Measurements from ENCODE around the gene HAPLN1. TPM values are rescaled to one million over a fixed set of nuclear protein-coding genes. Genes with fewer than 3 reads are reported as not detected.
"Not testable (repeated sequence)": the region's sequence is repeated elsewhere in the genome, so short reads cannot be mapped to it uniquely, and the experiment has no call there.

Gene HAPLN1
- total RNA-seq, 8 experiments from 2014 or later, result 0.04 to 10.5 (median 2.6) TPM; not detected in 2

GRCh38 chr5:83735058-83735457 lies 14.4 kb upstream of the HAPLN1 start:
- in situ Hi-C loops (cut with MboI; ENCODE audit: low pct_unique_long_range_greater_than_20kb in 2 of 9, low sequenced_read_pairs in 9 of 9, unreplicated experiment in 9 of 9), result loop anchor here in 1 of 9 experiments (25.0 kb wide), 1 partner anchor 177 kb away; no protein-coding TSS in a partner anchor
- not testable (repeated sequence) for H3K27ac ChIP-seq; ATAC-seq (replicated peaks in 6 of 8); H3K4me3 ChIP-seq; H3K4me1 ChIP-seq (replicated peaks in 1 of 2)

GRCh38 chr5:83731638-83732037 lies 11.0 kb upstream of the HAPLN1 start:
- 0 to 100% (median 51%) methylated on average over 1 to 2 of the region's 2 CpGs for WGBS, 10 experiments
- in situ Hi-C loops (cut with MboI; ENCODE audit: low pct_unique_long_range_greater_than_20kb in 2 of 9, low sequenced_read_pairs in 9 of 9, unreplicated experiment in 9 of 9), result loop anchor here in 1 of 9 experiments (25.0 kb wide), 1 partner anchor 181 kb away; no protein-coding TSS in a partner anchor
- no peaks in the 10 kb centered on the region for H3K4me1 ChIP-seq (replicated peaks in 1 of 2)
- H3K4me3 ChIP-seq, result no peak overlapping the region
- no peak for ATAC-seq (replicated peaks in 6 of 8)
- H3K27ac ChIP-seq, result no peak overlapping the region

DNA sequence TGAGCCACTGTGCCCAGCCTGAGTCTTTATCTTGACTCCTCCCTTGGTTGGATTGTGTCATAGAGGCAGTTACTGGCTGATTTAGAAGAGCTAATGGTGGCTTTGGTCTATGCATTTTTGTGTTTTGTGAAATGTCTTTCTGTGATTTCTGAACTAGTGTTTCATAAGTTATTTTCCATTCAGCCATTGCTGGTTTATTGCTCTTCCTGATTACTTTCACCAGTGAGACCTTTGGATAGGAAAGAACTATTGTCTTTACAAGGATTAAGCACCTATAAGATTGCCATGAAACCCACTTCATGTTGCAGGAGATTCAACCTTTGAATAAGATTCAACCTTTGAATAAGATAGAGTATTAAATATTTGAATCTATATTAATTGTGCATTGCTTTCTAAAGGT lies 8.7 kb upstream of the HAPLN1 start:
- in situ Hi-C loops (cut with MboI; ENCODE audit: low pct_unique_long_range_greater_than_20kb in 2 of 9, low sequenced_read_pairs in 9 of 9, unreplicated experiment in 9 of 9), result loop anchor here in 1 of 9 experiments (25.0 kb wide), 1 partner anchor 183 kb away; no protein-coding TSS in a partner anchor
- H3K4me3 ChIP-seq, result no peak overlapping the region
- H3K27ac ChIP-seq, result no peak overlapping the region
- no peak for ATAC-seq (replicated peaks in 6 of 8)
- H3K4me1 ChIP-seq (replicated peaks in 1 of 2), result peaks cover 4 to 5% of the 10 kb centered on the region in 2 donors

GRCh38 chr5:83726912-83727311 lies 6.3 kb upstream of the HAPLN1 start:
- in situ Hi-C loops (cut with MboI; ENCODE audit: low pct_unique_long_range_greater_than_20kb in 2 of 9, low sequenced_read_pairs in 9 of 9, unreplicated experiment in 9 of 9), result loop anchor here in 1 of 9 experiments (25.0 kb wide), 1 partner anchor 185 kb away; no protein-coding TSS in a partner anchor
- 13 to 100% (median 60%) methylated on average over 1 to 2 of the region's 2 CpGs; no CpG with 5 or more reads in 1 of the 10 experiments for WGBS, 10 experiments
- no peak for ATAC-seq (replicated peaks in 6 of 8)
- Histone ChIP-seq H3K4me3 (no peak overlapping the region), H3K27ac (no peak overlapping the region), H3K4me1 (replicated peaks in 1 of 2) (peaks cover 4 to 15% of the 10 kb centered on the region in 2 donors)

- peak in 2 of 8 experiments; percentile 18 to 24 for ATAC-seq (replicated peaks in 6 of 8)
- H3K27ac ChIP-seq, result no peak overlapping the region
- in situ Hi-C loops (cut with MboI; ENCODE audit: low pct_unique_long_range_greater_than_20kb in 2 of 9, low sequenced_read_pairs in 9 of 9, unreplicated experiment in 9 of 9), result loop anchor here in 1 of 9 experiments (25.0 kb wide), 2 partner anchors 187 to 537 kb away; no protein-coding TSS in a partner anchor
Observed at GRCh38 chr5:83724935-83725334, 4.3 kb upstream of the HAPLN1 start.

DNA sequence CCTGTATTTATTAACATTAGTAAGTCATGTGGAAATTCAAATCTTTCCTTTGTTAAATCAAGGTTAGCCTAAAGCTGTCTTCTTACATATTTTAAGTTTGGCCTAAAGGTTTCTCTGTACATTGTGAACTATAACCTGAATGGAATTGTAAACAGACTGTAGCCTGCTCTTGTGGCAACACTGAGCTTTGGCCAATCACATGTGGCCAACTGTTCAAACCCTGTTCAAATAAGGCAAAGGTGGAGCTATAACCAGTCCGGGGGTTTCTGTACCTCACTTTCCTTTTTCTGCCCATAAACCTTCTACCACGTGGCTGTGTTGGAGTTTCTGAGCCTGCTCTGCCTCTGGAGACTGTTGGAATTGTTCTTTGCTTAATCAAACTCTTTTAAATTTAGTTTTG lies 3.3 kb upstream of the HAPLN1 start:
- peaks cover 4 to 15% of the 10 kb centered on the region in 2 donors for H3K4me1 ChIP-seq (replicated peaks in 1 of 2)
- H3K4me3 ChIP-seq, result no peak overlapping the region
- 30 to 88% (median 73%) methylated on average over 1 to 2 of the region's 2 CpGs; no CpG with 5 or more reads in 2 of the 10 experiments for WGBS, 10 experiments
- ATAC-seq (replicated peaks in 6 of 8), result no peak
- in situ Hi-C loops (cut with MboI; ENCODE audit: low pct_unique_long_range_greater_than_20kb in 2 of 9, low sequenced_read_pairs in 9 of 9, unreplicated experiment in 9 of 9), result loop anchor here in 1 of 9 experiments (25.0 kb wide), 1 partner anchor 538 kb away; no protein-coding TSS in a partner anchor
- H3K27ac ChIP-seq, result no peak overlapping the region

More at GRCh38 chr5:83724935-83725334, 4.3 kb upstream of the HAPLN1 start:
- Histone ChIP-seq H3K4me1 (replicated peaks in 1 of 2) (peaks cover 4 to 15% of the 10 kb centered on the region in 2 donors), H3K4me3 (no peak overlapping the region)
- 0 to 88% (median 38%) methylated on average over 1 to 2 of the region's 2 CpGs; no CpG with 5 or more reads in 2 of the 10 experiments for WGBS, 10 experiments

DNA sequence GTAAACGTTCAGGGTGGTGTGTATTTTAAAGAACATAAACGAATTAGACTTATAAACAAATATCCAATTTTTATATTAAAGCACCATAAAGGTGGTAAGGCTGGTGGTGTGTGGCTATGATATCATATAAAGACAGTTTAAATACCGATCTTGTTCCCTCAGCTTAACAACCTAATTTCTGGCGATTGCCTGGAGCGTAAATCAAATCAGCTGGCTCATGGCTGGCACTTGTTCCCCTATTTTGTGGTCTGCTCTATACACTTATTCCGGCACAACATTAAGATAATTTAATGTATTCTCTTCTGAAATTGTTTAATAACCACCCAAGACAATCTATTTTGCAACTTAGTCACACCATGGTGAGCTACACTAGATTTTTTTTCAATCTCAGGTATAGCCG lies 2.4 kb upstream of the HAPLN1 start:
- ATAC-seq (replicated peaks in 6 of 8), result no peak
- Histone ChIP-seq H3K4me1 (replicated peaks in 1 of 2) (peaks cover 4 to 15% of the 10 kb centered on the region in 2 donors), H3K27ac (no peak overlapping the region), H3K4me3 (no peak overlapping the region)
- 17 to 81% (median 64%) methylated on average over 2 to 7 of the region's 7 CpGs for WGBS, 10 experiments
- in situ Hi-C loops (cut with MboI; ENCODE audit: low pct_unique_long_range_greater_than_20kb in 2 of 9, low sequenced_read_pairs in 9 of 9, unreplicated experiment in 9 of 9), result loop anchor here in 1 of 9 experiments (25.0 kb wide), 1 partner anchor 539 kb away; no protein-coding TSS in a partner anchor

- peak overlapping the region in 1 of 2 donors; percentile 37 for H3K27ac ChIP-seq
- peaks cover 4 to 15% of the 10 kb centered on the region in 2 donors for H3K4me1 ChIP-seq (replicated peaks in 1 of 2)
- H3K4me3 ChIP-seq, result peak overlapping the region; percentile 43 to 60 (median 51)
- in situ Hi-C loops (cut with MboI; ENCODE audit: low pct_unique_long_range_greater_than_20kb in 2 of 9, low sequenced_read_pairs in 9 of 9, unreplicated experiment in 9 of 9), result loop anchor here in 1 of 9 experiments (25.0 kb wide), 1 partner anchor 540 kb away; no protein-coding TSS in a partner anchor
- ATAC-seq (replicated peaks in 6 of 8), result peak; percentile 87 to 95 (median 92)
- WGBS, 10 experiments, result 2 to 75% (median 15%) methylated on average over 1 to 20 of the region's 72 CpGs; no CpG with 5 or more reads in 2 of the 10 experiments
Observed at GRCh38 chr5:83721953-83722901, 1.6 kb upstream of the HAPLN1 start.

- Histone ChIP-seq H3K27ac (no peak overlapping the region), H3K4me1 (replicated peaks in 1 of 2) (peaks cover 0 to 9% of the 10 kb centered on the region in 2 donors), H3K4me3 (no peak overlapping the region)
- in situ Hi-C loops (cut with MboI; ENCODE audit: low pct_unique_long_range_greater_than_20kb in 2 of 9, low sequenced_read_pairs in 9 of 9, unreplicated experiment in 9 of 9), result loop anchor here in 1 of 9 experiments (25.0 kb wide), 1 partner anchor 543 kb away; no protein-coding TSS in a partner anchor
- ATAC-seq (replicated peaks in 6 of 8), result no peak
- WGBS, 10 experiments, result 25 to 100% (median 57%) methylated on average over 1 to 2 of the region's 2 CpGs; no CpG with 5 or more reads in 1 of the 10 experiments
Observed at GRCh38 chr5:83718936-83719495, 1.6 kb downstream of the HAPLN1 start.

GRCh38 chr5:83718195-83718825 lies 2.3 kb downstream of the HAPLN1 start:
- WGBS, 10 experiments, result 0 to 25% (median 4%) methylated on average over 1 to 6 of the region's 6 CpGs
- Histone ChIP-seq H3K27ac (no peak overlapping the region), H3K4me3 (no peak overlapping the region), H3K4me1 (replicated peaks in 1 of 2) (peaks cover 0 to 9% of the 10 kb centered on the region in 2 donors)
- ATAC-seq (replicated peaks in 6 of 8), result peak; percentile 22 to 44 (median 37)
- in situ Hi-C loops (cut with MboI; ENCODE audit: low pct_unique_long_range_greater_than_20kb in 2 of 9, low sequenced_read_pairs in 9 of 9, unreplicated experiment in 9 of 9), result loop anchor here in 1 of 9 experiments (25.0 kb wide), 1 partner anchor 544 kb away; no protein-coding TSS in a partner anchor

DNA sequence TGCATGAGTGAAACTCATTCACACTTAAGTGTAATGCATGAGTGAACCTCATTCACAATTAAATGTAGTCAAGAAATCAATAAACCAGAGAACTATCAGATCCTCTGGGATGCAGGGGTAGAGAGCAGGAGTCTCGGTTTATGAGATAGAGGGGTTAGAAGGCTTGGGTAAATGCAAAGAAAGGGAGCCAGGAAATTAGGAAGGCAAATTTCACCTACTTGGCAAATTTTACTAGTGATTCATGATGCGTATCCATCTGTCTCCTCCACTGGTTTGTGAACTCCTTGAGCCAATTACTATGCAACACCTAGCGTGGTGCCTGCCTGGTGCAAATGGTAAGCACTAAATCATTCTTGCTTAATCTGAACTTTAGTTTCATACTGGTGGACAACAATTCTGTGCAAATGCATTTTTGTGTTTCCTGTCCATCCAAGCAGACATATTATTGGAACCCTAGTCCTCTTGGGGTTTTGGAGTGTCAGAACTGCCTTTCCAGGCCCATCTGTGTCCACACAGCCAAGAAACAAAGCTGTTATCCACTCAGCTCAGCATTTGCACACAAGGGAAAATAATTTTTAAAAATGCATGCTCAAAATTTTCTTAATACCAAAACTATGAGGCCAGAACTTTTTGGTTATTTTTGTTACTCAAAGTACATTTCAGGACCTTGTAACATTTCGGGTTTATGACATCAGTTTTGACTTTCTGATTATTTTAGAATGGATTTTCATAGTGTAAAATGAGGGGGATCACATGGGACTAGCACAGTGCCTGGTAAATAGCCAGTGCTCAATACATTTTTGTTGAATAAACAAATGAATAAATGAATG lies 5.2 kb downstream of the HAPLN1 start:
- in situ Hi-C loops (cut with MboI; ENCODE audit: low pct_unique_long_range_greater_than_20kb in 2 of 9, low sequenced_read_pairs in 9 of 9, unreplicated experiment in 9 of 9), result loop anchor here in 1 of 9 experiments (25.0 kb wide), 1 partner anchor 547 kb away; no protein-coding TSS in a partner anchor
- Histone ChIP-seq H3K4me3 (no peak overlapping the region), H3K4me1 (replicated peaks in 1 of 2) (no peaks in the 10 kb centered on the region), H3K27ac (no peak overlapping the region)
- 35 to 92% (median 73%) methylated on average over 1 to 4 of the region's 4 CpGs; no CpG with 5 or more reads in 1 of the 10 experiments for WGBS, 10 experiments
- no peak for ATAC-seq (replicated peaks in 6 of 8)
